Measurements from ENCODE around the gene UNCX. TPM values are rescaled to one million over a fixed set of nuclear protein-coding genes. Genes with fewer than 3 reads are reported as not detected.

UNCX gene
- total and polyA plus RNA-seq, 4 donors, result not detected

- H3K4me1 ChIP-seq (ENCODE audit: control insufficient read depth in 1 of 2, insufficient read depth in 2 of 2, low read length in 2 of 2), result no peaks in the 10 kb centered on the region
- no peaks in the 10 kb centered on the region for H3K36me3 ChIP-seq (ENCODE audit: control insufficient read depth in 1 of 2, insufficient read depth in 2 of 2, low read length in 1 of 2)
- no peak for DNase-seq
- no peak overlapping the region for H3K27ac ChIP-seq (ENCODE audit: low read depth in 1 of 2, low read length in 2 of 2)
- intact Hi-C loops (cut with DNase I), result no loop called here
- H3K9me3 ChIP-seq (ENCODE audit: control insufficient read depth, low read length), result no peaks in the 10 kb centered on the region
- ATAC-seq (ENCODE audit: low FRiP score), result no peak
- H3K4me3 ChIP-seq (ENCODE audit: low read length in 2 of 2), result no peak overlapping the region
- 2 to 8% methylated on average over 26 to 27 of the region's 27 CpGs for WGBS, 2 donors
- H3K27me3 ChIP-seq (ENCODE audit: control insufficient read depth in 1 of 2, insufficient read depth in 2 of 2, low read length in 1 of 2), result no peaks in the 10 kb centered on the region
Measured at GRCh38 chr7:1248143-1248915, 15.7 kb downstream of the UNCX start.

- H3K4me3 ChIP-seq (ENCODE audit: low read length in 2 of 2), result no peak overlapping the region
- H3K4me1 ChIP-seq (ENCODE audit: control insufficient read depth in 1 of 2, insufficient read depth in 2 of 2, low read length in 2 of 2), result no peaks in the 10 kb centered on the region
- peak in 1 of 2 donors; percentile 26 for DNase-seq
- intact Hi-C loops (cut with DNase I), result no loop called here
- no peak overlapping the region for H3K27ac ChIP-seq (ENCODE audit: low read depth in 1 of 2, low read length in 2 of 2)
- H3K36me3 ChIP-seq (ENCODE audit: control insufficient read depth in 1 of 2, insufficient read depth in 2 of 2, low read length in 1 of 2), result no peaks in the 10 kb centered on the region
- ATAC-seq (ENCODE audit: low FRiP score), result no peak
- H3K9me3 ChIP-seq (ENCODE audit: control insufficient read depth, low read length), result no peaks in the 10 kb centered on the region
- no peaks in the 10 kb centered on the region for H3K27me3 ChIP-seq (ENCODE audit: control insufficient read depth in 1 of 2, insufficient read depth in 2 of 2, low read length in 1 of 2)
- 4 to 5% methylated on average over 19 to 26 of the region's 26 CpGs for WGBS, 2 donors
Measured at GRCh38 chr7:1248916-1249581, 16.4 kb downstream of the UNCX start.

GRCh38 chr7:1249731-1250130, 17.1 kb downstream of the UNCX start:
- ATAC-seq (ENCODE audit: low FRiP score) (no peak), DNase-seq (peak in 1 of 2 donors; percentile 40)
- Histone ChIP-seq H3K27ac (ENCODE audit: low read depth in 1 of 2, low read length in 2 of 2) (no peak overlapping the region), H3K9me3 (ENCODE audit: control insufficient read depth, low read length) (no peaks in the 10 kb centered on the region), H3K4me1 (ENCODE audit: control insufficient read depth in 1 of 2, insufficient read depth in 2 of 2, low read length in 2 of 2) (no peaks in the 10 kb centered on the region), H3K27me3 (ENCODE audit: control insufficient read depth in 1 of 2, insufficient read depth in 2 of 2, low read length in 1 of 2) (no peaks in the 10 kb centered on the region), H3K4me3 (ENCODE audit: low read length in 2 of 2) (no peak overlapping the region), H3K36me3 (ENCODE audit: control insufficient read depth in 1 of 2, insufficient read depth in 2 of 2, low read length in 1 of 2) (no peaks in the 10 kb centered on the region)
- intact Hi-C loops (cut with DNase I), result no loop called here
- 5 to 8% methylated on average over 13 to 14 of the region's 14 CpGs for WGBS, 2 donors

- Histone ChIP-seq H3K9me3 (ENCODE audit: control insufficient read depth, low read length) (no peaks in the 10 kb centered on the region), H3K4me3 (ENCODE audit: low read length in 2 of 2) (no peak overlapping the region), H3K27me3 (ENCODE audit: control insufficient read depth in 1 of 2, insufficient read depth in 2 of 2, low read length in 1 of 2) (no peaks in the 10 kb centered on the region), H3K27ac (ENCODE audit: low read depth in 1 of 2, low read length in 2 of 2) (no peak overlapping the region), H3K4me1 (ENCODE audit: control insufficient read depth in 1 of 2, insufficient read depth in 2 of 2, low read length in 2 of 2) (no peaks in the 10 kb centered on the region), H3K36me3 (ENCODE audit: control insufficient read depth in 1 of 2, insufficient read depth in 2 of 2, low read length in 1 of 2) (no peaks in the 10 kb centered on the region)
- intact Hi-C loops (cut with DNase I), result no loop called here
- ATAC-seq (ENCODE audit: low FRiP score), result no peak
- DNase-seq, result peak in 1 of 2 donors; percentile 4
- 88 to 91% methylated on average over 8 of the region's 8 CpGs for WGBS, 2 donors
Measured at GRCh38 chr7:1250901-1251300, 18.2 kb downstream of the UNCX start.

GRCh38 chr7:1251796-1252539, 19.3 kb downstream of the UNCX start:
- H3K9me3 ChIP-seq (ENCODE audit: control insufficient read depth, low read length), result no peaks in the 10 kb centered on the region
- ATAC-seq (ENCODE audit: low FRiP score), result no peak
- intact Hi-C loops (cut with DNase I), result no loop called here
- H3K27me3 ChIP-seq (ENCODE audit: control insufficient read depth in 1 of 2, insufficient read depth in 2 of 2, low read length in 1 of 2), result no peaks in the 10 kb centered on the region
- no peak overlapping the region for H3K27ac ChIP-seq (ENCODE audit: low read depth in 1 of 2, low read length in 2 of 2)
- no peak overlapping the region for H3K4me3 ChIP-seq (ENCODE audit: low read length in 2 of 2)
- peak in 1 of 2 donors; percentile 9 for DNase-seq
- no peaks in the 10 kb centered on the region for H3K4me1 ChIP-seq (ENCODE audit: control insufficient read depth in 1 of 2, insufficient read depth in 2 of 2, low read length in 2 of 2)
- no peaks in the 10 kb centered on the region for H3K36me3 ChIP-seq (ENCODE audit: control insufficient read depth in 1 of 2, insufficient read depth in 2 of 2, low read length in 1 of 2)
- 50 to 55% methylated on average over 25 of the region's 25 CpGs for WGBS, 2 donors

- no peaks in the 10 kb centered on the region for H3K4me1 ChIP-seq (ENCODE audit: control insufficient read depth in 1 of 2, insufficient read depth in 2 of 2, low read length in 2 of 2)
- intact Hi-C loops (cut with DNase I), result no loop called here
- ATAC-seq (ENCODE audit: low FRiP score) (no peak), DNase-seq (peak in 1 of 2 donors; percentile 26)
- H3K27me3 ChIP-seq (ENCODE audit: control insufficient read depth in 1 of 2, insufficient read depth in 2 of 2, low read length in 1 of 2), result no peaks in the 10 kb centered on the region
- 77 to 90% methylated on average over 17 of the region's 17 CpGs for WGBS, 2 donors
- no peak overlapping the region for H3K27ac ChIP-seq (ENCODE audit: low read depth in 1 of 2, low read length in 2 of 2)
- no peaks in the 10 kb centered on the region for H3K36me3 ChIP-seq (ENCODE audit: control insufficient read depth in 1 of 2, insufficient read depth in 2 of 2, low read length in 1 of 2)
- H3K9me3 ChIP-seq (ENCODE audit: control insufficient read depth, low read length), result no peaks in the 10 kb centered on the region
- H3K4me3 ChIP-seq (ENCODE audit: low read length in 2 of 2), result no peak overlapping the region
Measured at GRCh38 chr7:1252540-1253090, 19.9 kb downstream of the UNCX start.

- Histone ChIP-seq H3K27ac (ENCODE audit: low read depth in 1 of 2, low read length in 2 of 2) (no peak overlapping the region), H3K36me3 (ENCODE audit: control insufficient read depth in 1 of 2, insufficient read depth in 2 of 2, low read length in 1 of 2) (no peaks in the 10 kb centered on the region), H3K4me1 (ENCODE audit: control insufficient read depth in 1 of 2, insufficient read depth in 2 of 2, low read length in 2 of 2) (no peaks in the 10 kb centered on the region), H3K9me3 (ENCODE audit: control insufficient read depth, low read length) (no peaks in the 10 kb centered on the region), H3K27me3 (ENCODE audit: control insufficient read depth in 1 of 2, insufficient read depth in 2 of 2, low read length in 1 of 2) (no peaks in the 10 kb centered on the region), H3K4me3 (ENCODE audit: low read length in 2 of 2) (no peak overlapping the region)
- no peak for ATAC-seq (ENCODE audit: low FRiP score)
- 38 to 51% methylated on average over 20 of the region's 20 CpGs for WGBS, 2 donors
- DNase-seq, result peak in 1 of 2 donors; percentile 43
- intact Hi-C loops (cut with DNase I), result no loop called here
Measured at GRCh38 chr7:1253681-1254181, 21.1 kb downstream of the UNCX start.

GRCh38 chr7:1254281-1255079, 21.8 kb downstream of the UNCX start:
- Histone ChIP-seq H3K27me3 (ENCODE audit: control insufficient read depth in 1 of 2, insufficient read depth in 2 of 2, low read length in 1 of 2) (no peaks in the 10 kb centered on the region), H3K4me3 (ENCODE audit: low read length in 2 of 2) (no peak overlapping the region), H3K9me3 (ENCODE audit: control insufficient read depth, low read length) (no peaks in the 10 kb centered on the region), H3K27ac (ENCODE audit: low read depth in 1 of 2, low read length in 2 of 2) (no peak overlapping the region), H3K36me3 (ENCODE audit: control insufficient read depth in 1 of 2, insufficient read depth in 2 of 2, low read length in 1 of 2) (no peaks in the 10 kb centered on the region), H3K4me1 (ENCODE audit: control insufficient read depth in 1 of 2, insufficient read depth in 2 of 2, low read length in 2 of 2) (no peaks in the 10 kb centered on the region)
- WGBS, 2 donors, result 20 to 22% methylated on average over 32 to 34 of the region's 34 CpGs
- no peak for ATAC-seq (ENCODE audit: low FRiP score)
- intact Hi-C loops (cut with DNase I), result no loop called here
- DNase-seq, result no peak

Measured in aorta (tissue), 5 donors.